HTR-8/SVneo (cell line): ENCODE results near the gene IZUMO4.

Experiments
- DNase-seq: peaks from one replicate; pipeline ENCODE4 v3.0.0; 2011; ENCODE audit warnings: low spot score, mixed read lengths; ENCODE audit not compliant: insufficient read length
- FAIRE-seq: peaks from 2 replicates; lab custom pipeline; 2011; peaks lifted over from hg19 to GRCh38; lab: Jason Lieb, UNC

IZUMO4 gene

DNA sequence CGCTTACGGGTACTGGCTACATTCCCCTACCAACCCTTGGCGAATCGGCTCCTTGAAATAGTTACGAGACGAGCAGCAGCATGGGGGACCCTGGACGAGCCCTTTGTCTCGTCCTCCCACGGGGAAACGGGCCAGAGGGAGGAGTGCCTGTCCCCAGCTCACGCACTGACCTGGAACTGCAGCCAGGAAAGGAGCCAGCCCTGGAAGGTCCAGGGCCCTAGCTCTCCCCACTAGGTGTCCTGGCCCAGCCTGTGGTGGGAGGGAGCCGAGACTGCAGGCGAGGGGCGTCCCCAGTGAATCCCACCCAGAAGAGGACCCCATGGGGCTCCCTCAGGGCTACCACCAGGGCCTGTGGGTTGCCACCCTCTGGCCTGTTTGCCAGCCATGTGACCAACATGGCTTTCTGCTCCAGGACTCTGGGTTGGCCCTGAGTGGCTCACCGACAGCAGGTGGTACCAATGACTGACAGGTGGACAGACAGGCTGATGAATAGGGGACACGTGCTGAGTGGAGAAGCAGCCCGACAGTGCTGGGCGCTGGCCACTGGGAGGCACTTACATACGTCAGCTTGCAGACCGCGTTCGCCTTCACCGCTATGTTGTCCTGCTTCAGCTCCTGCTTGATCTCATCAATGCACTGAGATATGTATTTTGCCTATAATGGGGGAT lies 41.5 kb downstream of the IZUMO4 start:
- FAIRE-seq: no peak
- no peak for DNase-seq

DNA sequence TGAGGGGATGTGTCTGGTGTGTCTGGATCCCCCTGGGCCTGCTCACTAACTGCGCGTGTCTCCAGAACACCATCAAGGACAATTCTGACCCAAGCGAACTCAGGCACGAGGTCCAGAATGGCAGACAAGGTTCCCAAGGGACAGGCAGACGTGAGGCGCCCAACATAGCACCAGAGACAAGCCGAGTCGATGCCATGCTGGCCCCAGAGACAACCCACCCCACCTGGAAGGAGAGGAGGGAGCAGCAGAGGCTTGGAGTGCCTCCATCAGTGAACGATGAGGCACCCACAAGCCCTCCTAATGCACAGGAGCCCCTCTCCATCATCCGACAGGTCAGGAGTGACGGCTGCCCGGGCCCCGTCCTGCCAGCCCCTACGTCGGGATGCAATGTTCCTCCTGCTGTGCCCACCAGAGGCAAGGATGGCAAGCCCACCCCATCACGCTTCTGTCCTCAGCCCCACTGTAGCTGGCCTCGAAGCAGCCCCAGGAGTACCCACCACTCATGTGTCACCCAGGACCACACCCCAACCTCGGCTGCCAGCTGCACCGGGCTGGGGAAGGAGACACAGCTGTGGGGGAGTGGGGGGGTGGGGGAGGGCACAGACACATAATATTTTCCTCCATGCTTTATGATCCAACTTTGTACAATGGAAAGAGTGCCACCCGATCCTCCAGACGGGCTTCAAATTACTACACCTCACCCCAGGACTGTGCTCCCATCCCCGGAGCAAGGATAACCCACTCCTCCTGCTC lies 42.8 kb downstream of the IZUMO4 start:
- FAIRE-seq (no peak), DNase-seq (no peak)

GRCh38 chr19:2140138-2140569 lies 43.4 kb downstream of the IZUMO4 start:
- DNase-seq: no peak
- FAIRE-seq: no peak

- no peak for FAIRE-seq
- DNase-seq: no peak
Observed at GRCh38 chr19:2142173-2142829, 45.6 kb downstream of the IZUMO4 start.

DNA sequence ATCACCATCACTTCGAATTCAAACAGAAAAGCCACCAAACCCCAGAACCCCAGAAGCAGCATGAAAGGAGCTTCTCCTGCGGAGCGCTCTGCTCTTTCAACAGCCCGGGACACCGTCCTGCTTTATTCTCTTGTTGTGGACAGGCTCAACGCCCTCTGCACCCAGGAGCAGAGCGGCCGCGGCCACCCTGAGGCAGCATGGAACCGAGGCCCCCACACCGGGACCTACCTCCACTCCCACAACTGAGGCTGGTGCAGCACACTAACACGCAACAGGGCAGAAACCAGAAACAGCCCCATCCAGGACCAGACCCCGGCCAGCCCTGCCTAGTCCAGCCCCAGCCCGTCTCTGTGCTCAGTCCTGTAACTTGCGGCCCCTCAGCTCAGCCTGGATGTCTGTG lies 47.5 kb downstream of the IZUMO4 start:
- FAIRE-seq (no peak), DNase-seq (no peak)

DNA sequence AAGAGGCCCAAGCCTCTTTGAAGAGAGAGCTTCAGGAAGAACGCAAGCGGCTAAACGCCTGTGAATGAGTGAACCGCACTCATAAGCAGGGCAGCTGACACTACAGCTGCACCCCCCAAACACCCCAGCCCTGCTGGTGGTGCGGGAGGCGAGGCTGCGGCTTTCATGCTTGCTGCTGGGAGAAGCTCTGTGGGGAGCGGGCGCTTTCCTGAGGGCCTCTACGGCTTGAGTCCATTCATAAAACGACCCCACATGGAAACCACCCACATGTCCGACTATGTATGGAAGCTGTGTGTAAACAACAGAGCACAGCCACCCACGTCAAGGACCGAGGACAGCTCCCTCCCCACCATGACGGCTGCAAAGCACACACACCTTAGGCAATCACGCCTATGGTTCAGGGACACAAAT lies 49.1 kb downstream of the IZUMO4 start:
- FAIRE-seq (no peak), DNase-seq (no peak)

GRCh38 chr19:2148482-2149135 lies 51.9 kb downstream of the IZUMO4 start:
- FAIRE-seq: no peak
- DNase-seq: no peak
